ENCODE data around the gene AXL.

DNA sequence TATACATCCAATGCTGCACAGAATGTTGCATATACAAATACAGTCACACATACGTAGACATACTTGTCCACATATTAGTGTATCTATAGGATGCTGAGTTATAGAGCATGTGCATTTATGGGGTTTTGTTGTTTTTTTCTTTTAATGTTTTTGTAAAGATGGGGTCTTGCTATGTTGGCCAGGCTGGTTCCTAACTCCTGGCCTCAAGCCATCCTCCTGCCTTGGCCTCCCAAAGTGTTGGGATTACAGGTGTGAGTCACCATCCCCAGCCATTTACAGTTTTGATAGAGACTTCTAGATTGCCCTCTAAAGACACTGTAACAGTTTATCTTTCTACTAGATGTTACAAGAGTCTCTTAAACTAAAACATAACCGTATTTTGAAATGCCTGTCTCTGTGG, 59.5 kb downstream of the AXL start:
- TF ChIP-seq, protein P1, sequence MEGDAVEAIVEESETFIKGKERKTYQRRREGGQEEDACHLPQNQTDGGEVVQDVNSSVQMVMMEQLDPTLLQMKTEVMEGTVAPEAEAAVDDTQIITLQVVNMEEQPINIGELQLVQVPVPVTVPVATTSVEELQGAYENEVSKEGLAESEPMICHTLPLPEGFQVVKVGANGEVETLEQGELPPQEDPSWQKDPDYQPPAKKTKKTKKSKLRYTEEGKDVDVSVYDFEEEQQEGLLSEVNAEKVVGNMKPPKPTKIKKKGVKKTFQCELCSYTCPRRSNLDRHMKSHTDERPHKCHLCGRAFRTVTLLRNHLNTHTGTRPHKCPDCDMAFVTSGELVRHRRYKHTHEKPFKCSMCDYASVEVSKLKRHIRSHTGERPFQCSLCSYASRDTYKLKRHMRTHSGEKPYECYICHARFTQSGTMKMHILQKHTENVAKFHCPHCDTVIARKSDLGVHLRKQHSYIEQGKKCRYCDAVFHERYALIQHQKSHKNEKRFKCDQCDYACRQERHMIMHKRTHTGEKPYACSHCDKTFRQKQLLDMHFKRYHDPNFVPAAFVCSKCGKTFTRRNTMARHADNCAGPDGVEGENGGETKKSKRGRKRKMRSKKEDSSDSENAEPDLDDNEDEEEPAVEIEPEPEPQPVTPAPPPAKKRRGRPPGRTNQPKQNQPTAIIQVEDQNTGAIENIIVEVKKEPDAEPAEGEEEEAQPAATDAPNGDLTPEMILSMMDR (conservative IDR thresholded peaks at IDR 0.05; ENCODE audit: low read length): no peak
- TF ChIP-seq EZH2phosphoT487 (IDR thresholded peaks at IDR 0.05; ENCODE audit: borderline replicate concordance): no peak

Data from Loucy (cell line).